Activated T-helper 2 cell treated with anti-CD3 and anti-CD28 coated beads, Interferon-gamma antibody, Interleukin-2, Interleukin-4, amounts not matched to agents 10 μg/mL and 5 μg/mL and 100 μg/mL, durations not matched to agents 14 hours and 24 hours and 36 hours (primary cell): ENCODE results near the gene STAC. TPM values are rescaled to one million over a fixed set of nuclear protein-coding genes. Genes with fewer than 3 reads are reported as not detected.
"Not testable (repeated sequence)": the region's sequence is repeated elsewhere in the genome, so short reads cannot be mapped to it uniquely, and the experiment has no call there.

Experiments used
- DNase-seq: peaks from one replicate; pipeline ENCODE4 v3.0.0; 2021; ENCODE audit warnings: low spot score
- H3K27ac Mint-ChIP-seq: one replicate; pipeline ENCODE4 v1.8.0; 2021; ENCODE audit warnings: mixed read lengths
- H3K27me3 Mint-ChIP-seq: one replicate; pipeline ENCODE4 v1.8.0; 2021; ENCODE audit warnings: low read depth, mixed read lengths
- H3K36me3 Mint-ChIP-seq: one replicate; pipeline ENCODE4 v1.8.0; 2021; ENCODE audit warnings: low read depth, mixed read lengths
- H3K4me1 Mint-ChIP-seq: one replicate; pipeline ENCODE4 v1.8.0; 2021; ENCODE audit warnings: low read depth, mixed read lengths
- H3K4me3 Mint-ChIP-seq: one replicate; pipeline ENCODE4 v1.8.0; 2021; ENCODE audit warnings: low read depth, mild to moderate bottlenecking, moderate library complexity, mixed read lengths
- H3K9me3 Mint-ChIP-seq: one replicate; pipeline ENCODE4 v1.8.0; 2021; ENCODE audit warnings: mixed read lengths
- intact Hi-C: fragments of 100-400 bp; cut with micrococcal nuclease; formaldehyde crosslinking; loops from one replicate; pipeline ENCODE4 v1.15.1; 2023
- total RNA-seq: library from RNA; stranded (reverse); gene quantifications from 2 replicates; pipeline ENCODE4 v1.2.3, GENCODE V29; 2022

STAC gene
- total RNA-seq, 1 donor from 2014 or later: not detected

DNA sequence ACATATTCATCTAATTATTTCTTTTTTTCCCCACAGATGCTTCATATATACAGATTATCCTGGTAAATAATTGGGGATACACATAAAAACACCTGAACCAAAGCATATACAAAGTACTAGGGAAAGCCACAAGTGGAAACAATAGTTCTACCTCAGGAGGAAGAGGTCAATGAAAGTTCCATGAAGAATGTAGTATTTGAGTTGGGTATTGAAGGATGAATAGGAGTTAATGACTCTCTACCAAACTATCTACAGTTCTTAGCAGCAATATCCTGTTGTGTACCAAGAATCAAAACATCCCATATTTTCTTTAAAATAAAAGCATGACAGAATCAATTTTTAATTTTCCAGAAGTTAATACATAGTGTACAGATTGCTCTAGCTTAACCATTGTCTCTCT lies 78.9 kb downstream of the STAC start:
- intact Hi-C loops: no loop called here
- Mint-ChIP-seq H3K36me3 (no peaks in the 10 kb centered on the region), H3K4me1 (no peaks in the 10 kb centered on the region), H3K27ac (no peak overlapping the region), H3K27me3 (no peaks in the 10 kb centered on the region), H3K4me3 (no peak overlapping the region), H3K9me3 (no peaks in the 10 kb centered on the region)
- no peak for DNase-seq

GRCh38 chr3:36461597-36461996 lies 81.3 kb downstream of the STAC start:
- intact Hi-C loops: no loop called here
- Mint-ChIP-seq H3K4me3 (no peak overlapping the region), H3K27ac (no peak overlapping the region), H3K4me1 (no peaks in the 10 kb centered on the region), H3K36me3 (no peaks in the 10 kb centered on the region), H3K27me3 (no peaks in the 10 kb centered on the region), H3K9me3 (no peaks in the 10 kb centered on the region)
- no peak for DNase-seq

DNA sequence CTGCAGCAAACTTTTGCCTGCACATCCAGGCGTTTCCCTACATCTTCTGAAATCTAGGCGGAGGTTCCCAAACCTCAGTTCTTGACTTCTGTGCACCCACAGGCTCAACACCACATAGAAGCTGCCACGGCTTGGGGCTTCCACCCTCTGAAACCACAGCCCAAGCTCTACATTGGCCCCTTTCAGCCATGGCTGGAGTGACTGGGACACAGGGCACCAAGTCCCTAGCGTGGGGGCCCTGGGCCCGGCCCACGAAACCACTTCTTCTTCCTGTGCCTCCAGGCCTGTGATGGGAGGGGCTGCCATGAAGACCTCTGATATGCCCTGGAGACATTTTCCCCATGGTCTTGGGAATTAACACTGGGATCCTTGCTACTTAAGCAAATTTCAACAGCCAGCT lies 91.7 kb downstream of the STAC start:
- not testable (repeated sequence) for H3K36me3 Mint-ChIP-seq

GRCh38 chr3:36475558-36475957 lies 95.3 kb downstream of the STAC start:
- intact Hi-C loops: no loop called here
- Mint-ChIP-seq H3K27ac (no peak overlapping the region), H3K36me3 (no peaks in the 10 kb centered on the region), H3K9me3 (no peaks in the 10 kb centered on the region), H3K4me3 (no peak overlapping the region), H3K27me3 (no peaks in the 10 kb centered on the region), H3K4me1 (no peaks in the 10 kb centered on the region)
- no peak for DNase-seq

More for the DNA sequence above, 91.7 kb downstream of the STAC start:
- H3K27ac Mint-ChIP-seq, H3K9me3 Mint-ChIP-seq, intact Hi-C loops, DNase-seq, H3K4me3 Mint-ChIP-seq, H3K27me3 Mint-ChIP-seq, H3K4me1 Mint-ChIP-seq: not testable (repeated sequence)

GRCh38 chr3:36476286-36476942 lies 96.1 kb downstream of the STAC start:
- Mint-ChIP-seq H3K36me3 (no peaks in the 10 kb centered on the region), H3K4me3 (no peak overlapping the region), H3K9me3 (no peaks in the 10 kb centered on the region), H3K27me3 (no peaks in the 10 kb centered on the region), H3K4me1 (no peaks in the 10 kb centered on the region), H3K27ac (no peak overlapping the region)
- intact Hi-C loops: no loop called here
- DNase-seq: no peak

- no peak for DNase-seq
- intact Hi-C loops: no loop called here
- Mint-ChIP-seq H3K27ac (no peak overlapping the region), H3K27me3 (no peaks in the 10 kb centered on the region), H3K4me1 (no peaks in the 10 kb centered on the region), H3K36me3 (no peaks in the 10 kb centered on the region), H3K4me3 (no peak overlapping the region), H3K9me3 (no peaks in the 10 kb centered on the region)
These were observed 97.4 kb downstream of the STAC start for GRCh38 chr3:36477655-36478054.

- DNase-seq: no peak
- Mint-ChIP-seq H3K9me3 (no peaks in the 10 kb centered on the region), H3K4me3 (no peak overlapping the region), H3K4me1 (no peaks in the 10 kb centered on the region), H3K27ac (no peak overlapping the region), H3K36me3 (no peaks in the 10 kb centered on the region), H3K27me3 (no peaks in the 10 kb centered on the region)
- intact Hi-C loops: no loop called here
These were observed 100.8 kb downstream of the STAC start for GRCh38 chr3:36480911-36481648.

DNA sequence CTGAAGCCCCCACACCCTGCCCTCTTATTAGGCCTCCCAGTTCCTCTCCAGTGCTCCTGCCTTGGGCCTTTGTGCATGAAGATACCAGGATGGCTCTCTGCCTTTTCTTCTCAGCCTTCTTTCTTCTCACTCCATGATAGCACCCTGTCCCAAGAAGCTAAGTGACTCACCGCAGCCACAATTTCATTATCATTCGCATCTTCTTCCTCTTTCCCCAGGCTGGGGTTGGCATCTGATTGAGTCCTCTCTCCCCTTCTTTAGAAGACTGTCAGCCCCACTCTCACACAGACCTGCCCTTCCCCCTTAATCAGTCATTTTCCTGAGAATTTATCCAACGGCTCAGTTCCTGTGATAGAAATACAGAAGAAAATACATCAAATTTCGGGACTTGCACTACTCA lies 102.0 kb downstream of the STAC start:
- Mint-ChIP-seq H3K4me1 (no peaks in the 10 kb centered on the region), H3K27ac (no peak overlapping the region), H3K9me3 (no peaks in the 10 kb centered on the region), H3K4me3 (no peak overlapping the region), H3K36me3 (no peaks in the 10 kb centered on the region), H3K27me3 (no peaks in the 10 kb centered on the region)
- no peak for DNase-seq
- intact Hi-C loops: no loop called here

- Mint-ChIP-seq H3K27me3 (no peaks in the 10 kb centered on the region), H3K27ac (no peak overlapping the region), H3K36me3 (no peaks in the 10 kb centered on the region), H3K4me1 (no peaks in the 10 kb centered on the region), H3K9me3 (no peaks in the 10 kb centered on the region), H3K4me3 (no peak overlapping the region)
- DNase-seq: no peak
- intact Hi-C loops: no loop called here
These were observed 102.6 kb downstream of the STAC start for GRCh38 chr3:36482880-36483279.

DNA sequence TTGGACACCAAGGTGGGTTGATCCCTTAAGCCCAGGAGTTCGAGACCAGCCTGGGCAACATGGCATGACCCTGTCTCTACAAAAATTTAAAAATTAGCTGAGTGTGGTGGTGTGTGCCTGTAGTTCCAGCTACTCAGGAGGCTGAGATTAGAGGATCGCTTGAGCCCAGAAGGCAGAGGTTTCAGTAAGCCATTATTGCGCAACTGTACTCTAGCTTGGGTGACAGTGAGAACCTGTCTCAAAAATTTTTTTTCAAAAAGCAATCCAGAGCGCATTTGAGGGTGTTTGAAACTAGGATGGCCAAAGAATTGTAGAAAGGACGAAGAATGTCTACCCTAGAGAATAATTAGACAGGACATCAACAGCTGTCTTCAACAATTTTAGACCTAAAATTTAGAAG lies 103.4 kb downstream of the STAC start:
- Mint-ChIP-seq H3K27ac (no peak overlapping the region), H3K9me3 (no peaks in the 10 kb centered on the region), H3K27me3 (no peaks in the 10 kb centered on the region), H3K36me3 (no peaks in the 10 kb centered on the region), H3K4me3 (no peak overlapping the region), H3K4me1 (no peaks in the 10 kb centered on the region)
- no peak for DNase-seq
- intact Hi-C loops: no loop called here

DNA sequence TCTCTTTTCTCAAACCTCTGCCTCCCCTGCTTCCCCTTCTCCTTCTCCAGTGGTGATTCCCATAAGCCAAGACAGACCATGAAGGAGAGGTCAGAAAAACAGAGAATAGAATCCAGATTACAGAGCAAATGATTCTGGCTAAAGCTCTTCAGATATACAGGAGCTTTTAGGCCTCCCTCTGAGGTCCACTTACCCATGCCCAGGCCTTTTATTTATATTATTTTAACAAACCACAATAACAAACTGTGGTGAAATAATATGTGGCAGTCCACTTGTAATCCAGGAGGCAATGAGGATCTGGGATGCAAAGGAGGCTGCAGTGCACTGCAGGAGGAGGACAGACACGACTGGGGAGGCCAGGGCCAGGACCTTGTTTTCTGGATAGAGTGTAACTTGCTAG lies 104.1 kb downstream of the STAC start:
- no peak overlapping the region for H3K27ac Mint-ChIP-seq
- no peak overlapping the region for H3K4me3 Mint-ChIP-seq
- no peaks in the 10 kb centered on the region for H3K4me1 Mint-ChIP-seq
- H3K36me3 Mint-ChIP-seq: no peaks in the 10 kb centered on the region
- DNase-seq: no peak
- H3K9me3 Mint-ChIP-seq: no peaks in the 10 kb centered on the region
- no peaks in the 10 kb centered on the region for H3K27me3 Mint-ChIP-seq
- intact Hi-C loops: no loop called here

DNA sequence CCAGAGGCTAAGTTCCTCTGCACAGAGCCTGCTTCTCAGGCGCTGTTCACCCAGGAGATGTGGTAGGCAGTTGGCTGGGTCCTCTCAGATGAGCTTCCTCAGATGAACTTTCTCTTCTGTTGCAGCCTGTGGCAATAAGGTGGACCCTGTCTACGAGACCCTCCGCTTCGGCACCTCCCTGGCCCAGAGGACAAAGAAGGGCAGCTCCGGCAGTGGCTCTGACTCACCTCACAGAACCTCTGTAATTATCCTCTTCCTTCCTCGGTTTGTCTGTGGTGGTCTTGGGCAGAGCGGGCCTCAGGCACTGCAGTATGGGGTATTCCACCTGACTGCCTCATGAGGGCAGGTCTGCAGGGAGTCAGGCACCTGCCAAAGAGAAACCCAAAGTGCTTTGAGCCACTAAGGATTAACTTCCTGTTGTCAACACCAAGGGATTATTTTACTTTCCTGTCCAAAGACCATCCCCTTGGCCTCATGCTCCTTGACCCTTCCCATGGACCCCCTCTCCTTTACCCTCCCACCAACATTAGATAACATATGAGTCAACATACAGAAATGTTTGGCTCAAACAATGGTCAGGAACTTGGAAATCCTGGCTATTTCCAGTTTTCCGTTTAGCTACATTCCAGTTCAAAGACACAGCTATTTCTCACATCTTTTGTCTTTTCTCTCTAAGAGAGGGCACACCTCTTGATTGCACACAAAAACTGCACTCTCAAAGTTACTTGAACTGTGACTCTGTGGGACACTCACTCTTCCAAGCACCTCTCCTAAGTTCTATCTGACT lies 105.9 kb downstream of the STAC start:
- Mint-ChIP-seq H3K9me3 (no peaks in the 10 kb centered on the region), H3K27me3 (no peaks in the 10 kb centered on the region), H3K4me3 (no peak overlapping the region), H3K4me1 (no peaks in the 10 kb centered on the region), H3K27ac (no peak overlapping the region), H3K36me3 (no peaks in the 10 kb centered on the region)
- no peak for DNase-seq
- intact Hi-C loops: no loop called here

- no peak for DNase-seq
- Mint-ChIP-seq H3K9me3 (no peaks in the 10 kb centered on the region), H3K4me3 (no peak overlapping the region), H3K4me1 (no peaks in the 10 kb centered on the region), H3K36me3 (no peaks in the 10 kb centered on the region), H3K27me3 (no peaks in the 10 kb centered on the region), H3K27ac (no peak overlapping the region)
- intact Hi-C loops: no loop called here
These were observed 107.3 kb downstream of the STAC start for GRCh38 chr3:36487616-36488015.
